Stimulated activated CD8-positive, alpha-beta memory T cell treated with anti-CD3 and anti-CD28 coated beads, Interleukin-4, amount 100 ng/mL, for 4 hours (primary cell): Measurements from ENCODE around the gene ESPN.

Experiments used
- DNase-seq, 2 donors: peaks; one replicate each; pipeline ENCODE4 v3.0.0-alpha.2; 2020; ENCODE audit warnings: low read depth in 2 of 2, low spot score in 1 of 2

ESPN gene

DNA sequence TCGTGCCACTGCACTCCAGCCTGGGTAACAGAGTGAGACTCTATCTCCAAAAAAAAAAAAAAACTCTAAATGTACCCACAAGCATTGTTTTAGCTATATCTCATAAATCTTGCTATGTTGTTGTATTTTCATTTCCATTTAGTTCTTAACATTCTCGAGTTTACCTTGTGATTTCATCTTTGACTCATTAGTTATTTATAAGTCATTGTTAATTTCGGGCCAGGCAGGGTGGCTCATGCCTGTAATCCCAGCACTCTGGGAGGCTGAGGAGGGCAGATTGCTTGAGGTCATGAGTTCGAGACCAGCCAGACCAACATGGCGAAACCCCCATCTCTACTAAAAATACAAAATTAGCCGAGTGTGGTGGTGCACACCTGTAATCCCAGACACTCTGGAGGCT lies 16.6 kb upstream of the ESPN start:
- DNase-seq: no peak

DNA sequence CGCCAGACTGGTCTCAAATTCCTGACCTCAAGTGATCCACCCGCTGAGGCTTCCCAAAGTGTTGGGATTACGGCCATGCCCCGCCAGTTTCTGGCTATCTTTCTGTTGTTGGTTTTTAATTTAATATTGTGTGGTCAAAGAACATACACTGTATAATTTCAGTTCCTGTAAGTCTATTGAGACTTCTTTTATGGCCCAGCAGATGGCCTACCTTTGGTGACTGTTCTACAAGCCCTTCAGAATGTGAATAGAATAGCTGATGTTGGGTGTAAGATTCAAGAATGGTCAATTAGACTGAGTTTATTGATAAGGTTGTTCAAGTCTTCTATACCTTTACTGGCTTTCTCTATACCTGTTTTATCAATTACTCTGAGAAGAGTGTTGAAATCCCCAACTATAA lies 15.5 kb upstream of the ESPN start:
- no peak for DNase-seq

GRCh38 chr1:6409733-6410132 lies 14.8 kb upstream of the ESPN start:
- no peak for DNase-seq

GRCh38 chr1:6410248-6410893 lies 14.2 kb upstream of the ESPN start:
- DNase-seq: no peak

- no peak for DNase-seq
These were observed 11.7 kb upstream of the ESPN start for GRCh38 chr1:6412896-6413295.

GRCh38 chr1:6414443-6414844 lies 10.1 kb upstream of the ESPN start:
- DNase-seq: no peak

DNA sequence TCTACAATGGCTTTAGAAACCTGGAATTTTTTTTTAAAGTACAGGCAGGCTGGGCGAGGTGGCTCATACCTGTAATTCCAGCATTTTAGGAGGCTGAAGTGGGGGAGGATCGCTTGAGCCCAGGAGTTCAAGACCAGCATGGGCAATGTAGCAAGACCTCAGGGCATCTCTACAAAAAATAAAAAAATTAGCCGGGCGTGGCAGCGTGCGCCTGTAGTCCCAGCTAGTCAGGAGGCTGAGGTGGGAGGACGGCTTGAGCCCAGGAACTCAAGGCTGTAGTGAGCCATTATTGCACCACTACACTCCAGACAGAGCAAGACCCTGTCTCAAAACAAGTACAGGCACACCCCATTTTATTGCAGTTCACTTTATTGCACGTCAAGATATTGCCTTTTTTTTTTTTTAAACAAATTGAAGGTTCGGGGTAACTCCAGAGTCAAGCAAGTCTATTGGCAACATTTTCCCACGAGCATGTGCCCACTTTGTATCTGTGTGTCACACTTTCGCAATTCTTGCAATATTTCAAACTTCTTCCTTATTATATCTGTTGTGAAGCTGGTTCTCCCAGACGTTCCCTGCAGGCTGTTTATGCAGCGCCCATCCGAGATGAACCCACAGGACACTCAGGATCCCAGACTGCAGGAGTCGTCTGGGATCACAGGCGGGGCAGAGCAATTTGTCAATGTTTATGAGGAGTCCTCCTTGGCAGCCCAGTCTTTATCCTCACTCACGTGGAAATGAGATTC lies 9.5 kb upstream of the ESPN start:
- no peak for DNase-seq

DNA sequence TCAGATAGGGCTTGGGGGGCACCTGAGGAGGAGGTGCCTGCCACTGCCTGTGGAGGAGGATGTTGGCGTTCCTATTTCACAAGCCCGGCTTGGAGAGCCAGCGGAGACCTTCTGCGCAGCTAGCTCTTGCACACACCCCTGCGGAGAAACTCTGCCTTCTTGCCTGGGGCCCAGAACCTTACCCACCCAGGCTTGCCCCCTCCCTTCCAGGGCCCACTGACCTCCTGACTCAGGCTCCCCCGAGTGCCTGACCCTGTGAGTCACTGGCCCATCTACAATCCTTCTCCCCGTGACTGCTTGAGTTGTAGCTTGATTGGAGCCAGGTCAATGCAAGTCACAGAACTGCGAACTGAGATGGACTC lies 8.3 kb upstream of the ESPN start:
- no peak for DNase-seq

DNA sequence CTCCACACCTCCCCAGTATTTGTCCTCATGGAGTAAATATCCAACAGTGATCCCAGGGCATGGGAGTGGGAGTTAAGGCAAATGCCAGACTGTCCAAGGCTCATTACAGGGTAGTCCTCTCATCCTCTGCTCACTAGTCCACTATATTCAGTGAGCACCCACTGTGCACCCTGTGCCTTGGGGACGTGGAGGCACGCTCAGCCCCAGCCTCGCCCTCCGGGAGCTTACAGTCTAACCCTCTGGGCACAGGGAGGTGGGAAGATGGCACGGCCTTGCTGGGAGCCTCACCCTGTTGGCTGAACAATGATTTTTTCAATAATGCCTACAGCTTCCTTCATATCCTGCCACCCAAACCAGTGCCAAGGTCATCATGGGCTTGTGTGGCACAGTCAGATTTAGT lies 7.7 kb upstream of the ESPN start:
- no peak for DNase-seq

DNA sequence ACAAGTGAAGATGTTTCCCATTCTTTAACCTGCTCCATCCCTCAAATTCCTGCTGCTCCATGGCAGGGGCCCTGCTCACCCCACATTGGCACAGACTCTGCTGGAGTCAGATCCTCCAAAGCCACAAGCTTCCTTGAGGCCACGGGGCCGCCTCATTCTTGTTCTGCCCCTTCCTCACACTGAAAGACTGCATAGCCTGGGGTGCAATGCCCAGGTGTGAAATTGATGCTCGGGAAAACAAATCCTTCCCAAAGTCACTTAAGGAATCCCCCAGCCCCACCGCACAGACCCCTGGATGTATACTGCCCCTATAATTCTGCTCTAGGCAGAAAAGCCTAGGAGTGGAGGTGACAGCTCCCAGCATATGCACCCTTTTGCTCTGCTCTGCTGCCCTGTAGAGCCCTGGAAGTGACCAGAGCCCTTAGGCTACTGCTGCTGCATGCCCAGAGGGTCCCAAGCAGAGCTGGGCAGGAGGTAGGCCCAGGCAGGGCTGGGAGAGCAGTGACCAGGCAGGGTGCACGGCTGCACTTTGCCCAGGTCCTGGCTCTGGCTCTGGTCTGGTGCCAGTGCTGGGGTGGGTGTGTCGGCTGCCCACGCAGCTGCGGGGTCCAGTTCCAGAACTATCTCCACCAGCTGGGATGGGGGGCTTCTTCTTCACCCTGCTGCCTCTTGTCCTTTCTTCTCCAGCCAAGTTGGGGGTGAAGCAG lies 6.5 kb upstream of the ESPN start:
- no peak for DNase-seq

DNA sequence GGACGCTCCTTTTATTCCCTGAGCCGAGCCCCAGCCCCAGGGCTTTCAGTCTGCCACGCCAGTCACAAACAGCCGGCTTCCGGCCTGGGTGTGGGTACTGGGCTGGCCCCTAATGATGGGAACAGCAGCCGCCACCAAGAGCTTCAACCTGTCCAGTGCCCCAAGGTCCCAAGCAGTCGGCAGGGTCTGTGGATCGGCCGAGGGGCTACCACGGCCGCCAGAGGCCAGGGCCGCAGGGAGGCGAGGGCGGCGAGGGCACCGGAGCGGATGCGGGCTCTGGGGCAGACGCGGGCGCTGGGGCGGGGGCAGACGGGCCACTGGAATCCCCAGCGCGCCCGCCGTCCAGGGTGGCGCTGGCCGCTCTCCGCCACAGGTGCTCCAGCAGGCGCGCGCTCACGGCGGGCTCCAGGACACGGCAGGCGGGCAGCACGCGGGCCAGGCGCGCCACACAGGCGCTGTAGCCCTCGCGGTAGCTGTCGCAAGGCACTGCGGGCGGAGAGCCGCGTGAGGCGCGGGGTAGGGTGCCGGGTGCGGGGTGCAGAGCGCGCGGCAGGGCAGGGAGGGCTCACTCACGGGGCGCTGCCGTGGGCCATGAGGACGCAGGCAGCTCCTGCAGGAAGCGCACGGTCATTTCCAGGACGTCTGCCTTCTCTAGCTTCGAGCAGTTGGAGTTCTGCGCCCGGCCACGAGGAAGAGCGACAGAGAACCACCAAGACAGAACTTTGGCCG lies 5.7 kb upstream of the ESPN start:
- DNase-seq: no peak

- DNase-seq: no peak
These were observed 5.2 kb upstream of the ESPN start for GRCh38 chr1:6419397-6419803.

DNA sequence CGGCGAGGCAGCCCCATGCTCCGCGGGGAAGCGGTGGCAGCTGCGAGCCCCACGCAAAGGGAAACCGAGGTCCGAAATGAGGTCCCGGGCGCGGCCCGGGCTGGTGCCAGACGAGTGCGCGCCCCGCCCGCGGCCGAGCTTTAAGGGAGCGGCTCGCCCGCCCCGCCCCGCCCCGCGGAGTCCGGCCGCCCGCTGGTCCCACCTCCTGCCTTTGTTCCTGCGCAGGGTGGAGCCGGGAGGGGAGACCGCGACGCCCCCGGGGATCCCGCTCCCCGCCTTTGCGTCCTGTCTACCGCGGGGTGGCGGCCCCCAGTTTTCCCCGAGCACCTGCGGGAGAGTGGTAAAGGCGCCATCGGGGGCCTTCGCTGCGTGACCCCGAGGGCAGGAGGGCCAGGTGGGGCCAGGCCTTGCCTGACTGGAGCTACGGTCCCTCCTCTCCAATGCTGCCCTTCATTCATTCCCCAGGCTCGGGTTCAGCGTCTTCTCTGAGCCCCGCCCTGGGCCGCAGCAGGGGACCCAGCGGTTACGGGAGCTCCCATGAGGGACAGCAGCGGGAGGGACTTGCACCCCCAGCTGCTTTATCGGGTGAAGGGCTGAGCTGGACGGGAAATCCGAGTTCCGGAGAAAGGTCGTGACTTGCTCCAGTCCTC lies 4.6 kb upstream of the ESPN start, which contains the start of gene HES2:
TSS of gene HES2 (minus strand) at position 116 of the 650 bp plus-strand sequence. CDS start at position 17, 99 bp downstream.
- DNase-seq: no peak

DNA sequence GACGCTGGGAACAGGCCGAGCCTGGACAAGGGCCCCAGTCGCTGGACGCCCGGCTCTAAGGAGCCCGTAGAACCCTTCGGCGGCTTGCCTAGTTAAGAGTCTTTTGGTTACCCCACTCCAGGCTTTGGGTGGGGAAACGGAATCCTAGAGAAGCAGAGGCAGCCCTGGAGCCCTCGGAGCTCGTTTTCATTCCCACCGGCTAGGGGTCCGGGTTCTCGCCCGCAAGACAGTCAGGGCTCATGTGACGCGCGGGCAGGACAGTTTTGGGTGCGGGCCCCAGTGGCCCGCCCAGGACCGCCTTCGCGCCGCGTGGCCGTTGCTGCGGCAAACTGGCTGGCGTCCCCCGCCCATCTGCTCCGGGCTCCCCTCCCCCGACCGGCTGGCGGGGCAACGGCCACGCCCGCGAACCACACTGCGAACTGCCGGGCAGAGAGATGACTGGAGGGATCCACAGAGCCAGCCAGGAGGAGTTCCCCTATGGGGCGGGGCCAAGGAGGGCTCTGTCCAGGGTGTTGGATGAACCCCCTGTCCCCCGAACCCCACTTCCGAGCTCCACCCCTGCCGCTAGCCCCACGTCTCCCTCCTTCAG lies 4.0 kb upstream of the ESPN start:
- DNase-seq: no peak

DNA sequence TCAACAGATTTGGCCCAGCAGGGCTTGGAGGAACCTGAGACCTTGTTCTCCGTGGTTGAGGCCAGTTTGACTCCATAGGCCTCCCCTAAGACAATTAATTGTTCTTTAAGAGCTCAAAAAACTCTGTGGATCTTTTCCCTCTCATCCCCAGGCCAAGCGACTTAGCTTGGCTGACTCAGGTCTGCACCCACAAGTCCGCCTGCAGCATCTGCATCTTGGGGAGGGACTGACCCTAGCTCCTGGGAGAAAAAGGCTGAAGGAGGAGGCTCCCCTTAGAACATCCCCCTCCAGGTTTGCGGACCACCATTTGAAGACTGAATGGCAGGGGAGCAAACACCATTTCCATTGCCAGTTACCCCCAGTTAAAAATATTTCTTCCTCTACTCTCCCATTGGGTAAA lies 3.3 kb upstream of the ESPN start:
- DNase-seq: no peak

DNA sequence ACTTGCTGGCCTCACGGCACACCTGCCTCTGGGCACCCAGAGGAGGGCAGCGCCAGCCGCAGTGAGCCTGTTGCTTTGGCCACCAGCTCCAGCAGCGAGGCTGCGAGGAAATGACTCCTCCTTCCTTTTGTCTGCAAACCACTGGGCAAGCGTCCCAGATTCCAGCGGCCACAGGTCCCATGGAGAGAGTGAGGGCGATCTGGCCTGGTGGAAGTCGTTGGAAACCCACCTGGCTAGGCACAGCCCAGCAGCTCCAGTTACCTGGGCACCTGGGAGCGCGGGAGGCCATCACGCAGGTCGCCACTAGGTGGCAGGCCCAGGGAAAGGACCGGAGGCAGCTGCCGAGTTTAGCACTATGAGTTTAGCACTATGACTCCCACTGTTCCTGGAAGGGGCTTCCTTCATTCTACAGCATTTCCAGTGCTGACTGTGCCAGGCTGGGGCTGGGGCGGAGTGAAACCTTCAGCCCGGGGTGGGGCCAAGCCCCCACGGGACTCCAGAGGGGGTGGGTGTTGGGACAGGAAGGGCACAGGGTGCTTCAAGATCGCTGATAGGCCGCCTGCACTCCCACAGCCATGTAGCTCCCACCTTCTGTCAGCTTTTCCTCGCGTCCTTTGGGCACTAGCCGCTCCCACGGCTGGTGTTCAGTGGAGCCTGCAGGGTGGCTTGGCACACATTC lies 1.1 kb upstream of the ESPN start:
- DNase-seq: peak; percentile 36 to 54

DNA sequence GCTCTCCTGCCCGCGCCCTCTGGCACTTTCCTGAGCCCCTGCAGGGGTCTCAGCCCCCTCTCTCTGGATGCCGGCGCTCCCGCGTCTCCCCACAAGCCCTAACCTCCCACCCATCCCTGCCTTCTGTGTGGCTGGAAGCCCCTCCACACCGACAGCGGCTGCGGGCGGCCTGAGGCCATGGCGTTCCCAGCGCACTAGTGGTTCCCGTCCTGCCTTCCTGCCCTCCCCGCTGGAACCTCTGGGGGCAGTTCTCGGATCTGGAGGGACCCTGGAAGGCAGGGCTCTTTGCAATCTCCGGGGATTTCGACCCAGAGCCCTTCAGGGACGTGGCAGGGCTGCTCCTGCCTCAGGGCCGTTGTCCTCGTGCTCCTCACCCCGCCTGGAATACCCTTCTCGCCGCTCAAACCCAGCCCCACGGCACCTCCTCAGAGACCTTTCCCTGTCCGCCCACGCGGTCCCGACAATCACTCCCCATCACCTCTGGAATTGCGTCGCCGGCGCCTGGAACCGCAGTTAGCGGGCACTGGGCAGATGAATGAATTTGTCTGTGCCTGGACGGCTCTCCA lies 493 bp upstream of the ESPN start:
- DNase-seq: no peak

- no peak for DNase-seq
These were observed 1.1 kb downstream of the ESPN start for GRCh38 chr1:6425658-6426057.

- no peak for DNase-seq
These were observed 1.8 kb downstream of the ESPN start for GRCh38 chr1:6426277-6426971.
